Anterior cingulate cortex (tissue), 58 donors: ENCODE measurements around the gene PIGZ.

Experiments
- DNase-seq, 58 donors: peaks; one replicate each; lab custom pipeline; 2025; lab: John Stamatoyannopoulos, UW

The PIGZ gene

GRCh38 chr3:196920733-196921132, 47.9 kb downstream of the PIGZ start:
- DNase-seq, result no peak

DNA sequence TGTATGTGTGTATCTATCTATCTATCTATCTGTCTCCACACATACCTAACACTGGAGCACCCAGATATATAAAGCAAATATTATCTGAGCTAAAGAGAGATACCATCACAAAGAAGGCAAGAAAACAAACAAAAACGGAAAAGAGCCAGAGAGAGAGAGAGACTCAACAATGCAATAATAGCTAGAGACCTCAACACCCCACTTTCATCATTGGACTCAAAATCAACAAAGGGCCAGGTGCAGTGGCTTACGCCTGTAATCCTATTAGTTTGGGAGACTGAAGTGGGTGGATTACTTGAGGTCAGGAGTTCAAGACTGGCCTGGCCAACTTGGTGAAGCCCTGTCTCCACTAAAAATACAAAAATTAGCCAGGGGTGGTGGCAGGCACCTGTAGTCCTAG, 49.7 kb downstream of the PIGZ start:
- DNase-seq, result no peak

DNA sequence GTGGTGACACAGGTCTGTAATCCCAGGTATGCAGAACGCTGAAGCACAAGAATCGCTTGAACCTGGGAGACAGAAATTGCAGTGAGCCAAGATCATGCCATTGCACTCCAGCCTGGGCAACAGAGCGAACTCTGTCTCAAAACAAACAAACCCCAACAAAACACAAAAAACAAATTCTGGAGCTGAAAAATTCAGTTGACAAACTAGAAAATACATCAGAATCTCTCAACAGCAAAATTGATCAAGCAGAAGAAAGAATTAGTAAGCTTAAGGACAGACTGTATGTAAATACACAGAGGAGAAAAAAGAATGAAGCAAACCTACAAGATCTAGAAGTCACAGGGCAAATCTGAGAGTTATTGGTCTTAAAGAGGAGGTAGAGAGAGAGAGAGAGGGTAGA, 51.6 kb downstream of the PIGZ start:
- no peak for DNase-seq

DNA sequence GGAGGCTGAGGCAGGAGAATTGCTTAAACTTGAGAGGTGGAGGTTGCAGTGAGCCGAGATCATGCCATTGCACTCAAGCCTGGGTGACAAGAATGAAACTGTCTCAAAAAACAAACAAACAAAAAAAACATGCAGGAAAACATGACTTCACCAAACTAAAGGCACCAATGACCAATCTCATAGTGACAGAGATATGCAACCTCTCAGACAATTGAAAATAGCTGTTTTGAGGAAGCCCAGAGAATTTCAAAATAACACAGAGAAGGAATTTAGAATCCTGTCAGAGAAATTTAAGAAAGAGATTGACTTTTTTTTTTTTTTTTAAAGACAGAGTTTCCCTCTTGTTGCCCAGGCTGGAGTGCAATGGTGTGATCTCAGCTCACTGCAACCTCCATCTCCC, 52.4 kb downstream of the PIGZ start:
- DNase-seq, result no peak

GRCh38 chr3:196915375-196915774, 53.3 kb downstream of the PIGZ start:
- no peak for DNase-seq

GRCh38 chr3:196914866-196915265, 53.8 kb downstream of the PIGZ start:
- DNase-seq, result no peak

DNA sequence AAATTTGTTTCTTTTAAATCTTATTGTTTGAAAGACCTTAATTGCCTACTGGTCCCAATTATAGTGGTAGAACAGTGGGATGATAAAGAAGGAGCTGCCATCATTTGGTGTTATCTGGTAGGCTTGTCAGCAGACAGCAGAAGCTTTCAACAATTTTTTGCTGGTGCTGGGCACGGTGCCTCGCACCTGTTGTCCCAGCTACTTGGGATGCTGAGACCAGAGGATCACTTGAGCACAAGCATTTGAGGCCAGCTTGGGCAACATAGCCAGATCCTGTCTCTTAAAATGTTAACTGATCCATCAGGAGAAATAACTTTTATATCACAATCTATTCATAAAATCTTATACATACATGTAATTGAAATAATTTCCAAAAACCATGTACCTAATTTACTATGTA, 64.9 kb downstream of the PIGZ start:
- DNase-seq, result no peak

DNA sequence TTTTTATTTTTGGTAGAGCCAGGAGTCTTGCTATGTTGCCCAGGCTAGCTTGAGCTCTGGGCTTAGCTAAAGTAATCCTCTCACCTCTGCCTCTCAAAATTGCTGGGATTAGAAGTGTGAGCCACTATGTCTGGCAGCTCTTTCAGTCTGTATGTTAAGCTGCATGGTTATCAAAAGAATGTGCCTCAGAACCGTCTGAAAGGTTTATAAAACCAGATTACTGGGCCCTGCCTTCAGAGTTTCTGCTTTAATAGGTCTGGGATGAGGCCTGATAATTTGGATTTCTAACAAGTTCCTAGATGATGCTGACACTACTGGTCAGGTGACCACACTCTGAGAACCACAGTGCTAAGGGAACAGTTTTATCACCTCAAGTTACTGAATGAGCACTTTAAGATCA, 66.3 kb downstream of the PIGZ start:
- no peak for DNase-seq

DNA sequence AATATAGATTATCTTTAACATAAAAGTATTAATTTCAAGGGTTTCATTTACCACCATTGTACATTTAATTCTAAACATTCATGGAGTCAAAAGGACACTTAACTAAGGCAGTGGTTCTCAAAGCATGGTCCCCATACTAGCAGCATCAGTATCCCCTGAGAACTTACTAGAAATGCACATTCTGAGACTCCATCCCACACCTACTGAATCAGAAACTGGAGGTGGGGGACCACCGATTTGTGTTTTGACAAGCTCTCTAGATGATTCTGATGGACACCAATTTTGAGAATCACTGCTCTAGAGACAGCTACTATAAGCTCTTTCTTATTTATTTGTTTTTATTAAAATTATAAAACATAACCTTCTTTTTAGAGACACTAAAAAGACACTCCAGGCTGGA, 66.9 kb downstream of the PIGZ start:
- no peak for DNase-seq
